Measurements from ENCODE around the gene TERT.

DNA sequence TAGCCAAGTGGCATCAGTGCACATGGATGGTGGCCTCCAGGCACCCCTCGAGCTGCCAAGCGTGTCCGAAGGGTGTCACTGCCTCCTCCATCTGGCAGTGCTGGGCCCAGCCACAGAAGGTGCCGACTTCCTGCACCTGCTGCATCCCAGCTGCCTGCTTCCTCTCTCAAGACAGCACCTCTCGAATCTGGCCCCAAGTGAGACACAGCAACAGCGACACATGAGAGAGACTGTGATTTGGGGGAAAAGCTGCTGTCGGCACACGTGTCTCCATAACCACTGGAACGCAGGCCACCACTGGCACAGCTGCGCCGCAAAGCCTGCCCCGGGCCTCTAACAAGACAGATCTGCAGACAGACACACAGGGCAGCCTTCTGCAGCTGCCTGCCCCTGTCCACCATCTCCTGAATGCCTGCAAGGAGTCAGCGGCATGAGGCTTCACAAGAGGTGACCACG lies 41.3 kb upstream of the TERT start:
- TF ChIP-seq TAF1 (IDR thresholded peaks at IDR 0.05; ENCODE audit: low read depth) (no peak), EZH2 (IDR thresholded peaks at IDR 0.05; ENCODE audit: borderline replicate concordance, insufficient read depth, low read length, poor library complexity, severe bottlenecking) (no peak)
- TF ChIP-seq, protein P1, sequence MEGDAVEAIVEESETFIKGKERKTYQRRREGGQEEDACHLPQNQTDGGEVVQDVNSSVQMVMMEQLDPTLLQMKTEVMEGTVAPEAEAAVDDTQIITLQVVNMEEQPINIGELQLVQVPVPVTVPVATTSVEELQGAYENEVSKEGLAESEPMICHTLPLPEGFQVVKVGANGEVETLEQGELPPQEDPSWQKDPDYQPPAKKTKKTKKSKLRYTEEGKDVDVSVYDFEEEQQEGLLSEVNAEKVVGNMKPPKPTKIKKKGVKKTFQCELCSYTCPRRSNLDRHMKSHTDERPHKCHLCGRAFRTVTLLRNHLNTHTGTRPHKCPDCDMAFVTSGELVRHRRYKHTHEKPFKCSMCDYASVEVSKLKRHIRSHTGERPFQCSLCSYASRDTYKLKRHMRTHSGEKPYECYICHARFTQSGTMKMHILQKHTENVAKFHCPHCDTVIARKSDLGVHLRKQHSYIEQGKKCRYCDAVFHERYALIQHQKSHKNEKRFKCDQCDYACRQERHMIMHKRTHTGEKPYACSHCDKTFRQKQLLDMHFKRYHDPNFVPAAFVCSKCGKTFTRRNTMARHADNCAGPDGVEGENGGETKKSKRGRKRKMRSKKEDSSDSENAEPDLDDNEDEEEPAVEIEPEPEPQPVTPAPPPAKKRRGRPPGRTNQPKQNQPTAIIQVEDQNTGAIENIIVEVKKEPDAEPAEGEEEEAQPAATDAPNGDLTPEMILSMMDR (IDR thresholded peaks at IDR 0.05; ENCODE audit: poor library complexity, severe bottlenecking), result no peak

Measured in neural cell (in vitro differentiated cells).